ENCODE results near the gene DAAM2. TPM values are rescaled to one million over a fixed set of nuclear protein-coding genes. Genes with fewer than 3 reads are reported as not detected.

The DAAM2 gene
- total RNA-seq, 1 donor from 2014 or later, result 0.59 TPM

GRCh38 chr6:39901116-39901655, 109.0 kb downstream of the DAAM2 start:
- no peaks in the 10 kb centered on the region for H3K36me3 Mint-ChIP-seq (ENCODE audit: unreplicated experiment)
- DNase-seq, result no peak
- TF ChIP-seq, protein P1, sequence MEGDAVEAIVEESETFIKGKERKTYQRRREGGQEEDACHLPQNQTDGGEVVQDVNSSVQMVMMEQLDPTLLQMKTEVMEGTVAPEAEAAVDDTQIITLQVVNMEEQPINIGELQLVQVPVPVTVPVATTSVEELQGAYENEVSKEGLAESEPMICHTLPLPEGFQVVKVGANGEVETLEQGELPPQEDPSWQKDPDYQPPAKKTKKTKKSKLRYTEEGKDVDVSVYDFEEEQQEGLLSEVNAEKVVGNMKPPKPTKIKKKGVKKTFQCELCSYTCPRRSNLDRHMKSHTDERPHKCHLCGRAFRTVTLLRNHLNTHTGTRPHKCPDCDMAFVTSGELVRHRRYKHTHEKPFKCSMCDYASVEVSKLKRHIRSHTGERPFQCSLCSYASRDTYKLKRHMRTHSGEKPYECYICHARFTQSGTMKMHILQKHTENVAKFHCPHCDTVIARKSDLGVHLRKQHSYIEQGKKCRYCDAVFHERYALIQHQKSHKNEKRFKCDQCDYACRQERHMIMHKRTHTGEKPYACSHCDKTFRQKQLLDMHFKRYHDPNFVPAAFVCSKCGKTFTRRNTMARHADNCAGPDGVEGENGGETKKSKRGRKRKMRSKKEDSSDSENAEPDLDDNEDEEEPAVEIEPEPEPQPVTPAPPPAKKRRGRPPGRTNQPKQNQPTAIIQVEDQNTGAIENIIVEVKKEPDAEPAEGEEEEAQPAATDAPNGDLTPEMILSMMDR (IDR thresholded peaks at IDR 0.05; ENCODE audit: partially characterized antibody, unreplicated experiment), result no peak
- no peaks in the 10 kb centered on the region for H3K4me1 Mint-ChIP-seq (ENCODE audit: low read depth, unreplicated experiment)
- H3K27me3 Mint-ChIP-seq (ENCODE audit: unreplicated experiment), result peaks cover 5% of the 10 kb centered on the region
- no peak overlapping the region for H3K4me3 Mint-ChIP-seq (ENCODE audit: unreplicated experiment)
- H3K27ac Mint-ChIP-seq (ENCODE audit: unreplicated experiment), result no peak overlapping the region
- no peaks in the 10 kb centered on the region for H3K9me3 Mint-ChIP-seq (ENCODE audit: unreplicated experiment)

DNA sequence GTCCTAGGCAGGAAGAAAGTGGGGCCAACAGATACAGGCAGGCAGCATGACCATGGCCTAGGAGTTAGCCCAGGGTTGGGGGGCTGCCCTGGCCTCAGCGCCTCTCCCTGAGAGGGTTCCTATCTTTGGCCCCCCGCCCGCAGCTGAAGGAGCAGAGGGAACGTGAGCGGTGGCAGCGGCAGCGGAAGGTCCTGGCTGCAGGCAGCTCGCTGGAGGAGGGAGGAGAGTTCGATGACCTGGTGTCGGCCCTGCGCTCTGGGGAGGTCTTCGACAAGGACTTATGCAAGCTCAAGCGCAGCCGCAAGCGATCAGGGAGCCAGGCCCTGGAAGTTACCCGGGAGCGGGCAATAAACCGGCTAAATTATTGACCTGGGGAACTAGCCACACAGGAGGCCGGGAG, 109.5 kb downstream of the DAAM2 start:
- H3K36me3 Mint-ChIP-seq (ENCODE audit: unreplicated experiment), result no peaks in the 10 kb centered on the region
- H3K27me3 Mint-ChIP-seq (ENCODE audit: unreplicated experiment), result peaks cover 5% of the 10 kb centered on the region
- no peak for DNase-seq
- no peak overlapping the region for H3K4me3 Mint-ChIP-seq (ENCODE audit: unreplicated experiment)
- TF ChIP-seq, protein P1 (IDR thresholded peaks at IDR 0.05; ENCODE audit: partially characterized antibody, unreplicated experiment), result no peak
- no peak overlapping the region for H3K27ac Mint-ChIP-seq (ENCODE audit: unreplicated experiment)
- H3K4me1 Mint-ChIP-seq (ENCODE audit: low read depth, unreplicated experiment), result no peaks in the 10 kb centered on the region
- no peaks in the 10 kb centered on the region for H3K9me3 Mint-ChIP-seq (ENCODE audit: unreplicated experiment)

DNA sequence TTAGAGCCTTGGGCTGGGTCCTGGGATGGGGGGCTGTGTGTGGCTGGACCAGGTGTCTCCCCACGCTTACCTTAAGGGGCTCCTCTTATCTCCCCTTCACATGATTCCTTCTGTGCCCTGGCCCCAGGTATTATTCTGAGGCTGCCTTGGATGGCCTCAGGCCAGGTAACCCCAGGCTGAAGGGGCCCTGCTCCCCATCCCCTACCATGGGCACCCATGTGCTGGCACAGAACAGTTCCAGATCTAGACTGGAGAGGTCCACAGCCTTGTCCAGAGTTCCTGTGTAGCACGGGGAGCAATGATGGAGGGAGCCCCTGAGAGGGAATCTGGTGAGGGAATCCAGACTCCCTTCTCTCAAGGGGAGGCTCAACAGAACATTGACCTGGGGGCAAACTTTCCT, 110.0 kb downstream of the DAAM2 start:
- TF ChIP-seq, protein P1 (IDR thresholded peaks at IDR 0.05; ENCODE audit: partially characterized antibody, unreplicated experiment), result no peak
- peaks cover 3% of the 10 kb centered on the region for H3K27me3 Mint-ChIP-seq (ENCODE audit: unreplicated experiment)
- H3K27ac Mint-ChIP-seq (ENCODE audit: unreplicated experiment), result no peak overlapping the region
- no peaks in the 10 kb centered on the region for H3K9me3 Mint-ChIP-seq (ENCODE audit: unreplicated experiment)
- H3K4me3 Mint-ChIP-seq (ENCODE audit: unreplicated experiment), result no peak overlapping the region
- H3K36me3 Mint-ChIP-seq (ENCODE audit: unreplicated experiment), result no peaks in the 10 kb centered on the region
- no peaks in the 10 kb centered on the region for H3K4me1 Mint-ChIP-seq (ENCODE audit: low read depth, unreplicated experiment)
- no peak for DNase-seq

DNA sequence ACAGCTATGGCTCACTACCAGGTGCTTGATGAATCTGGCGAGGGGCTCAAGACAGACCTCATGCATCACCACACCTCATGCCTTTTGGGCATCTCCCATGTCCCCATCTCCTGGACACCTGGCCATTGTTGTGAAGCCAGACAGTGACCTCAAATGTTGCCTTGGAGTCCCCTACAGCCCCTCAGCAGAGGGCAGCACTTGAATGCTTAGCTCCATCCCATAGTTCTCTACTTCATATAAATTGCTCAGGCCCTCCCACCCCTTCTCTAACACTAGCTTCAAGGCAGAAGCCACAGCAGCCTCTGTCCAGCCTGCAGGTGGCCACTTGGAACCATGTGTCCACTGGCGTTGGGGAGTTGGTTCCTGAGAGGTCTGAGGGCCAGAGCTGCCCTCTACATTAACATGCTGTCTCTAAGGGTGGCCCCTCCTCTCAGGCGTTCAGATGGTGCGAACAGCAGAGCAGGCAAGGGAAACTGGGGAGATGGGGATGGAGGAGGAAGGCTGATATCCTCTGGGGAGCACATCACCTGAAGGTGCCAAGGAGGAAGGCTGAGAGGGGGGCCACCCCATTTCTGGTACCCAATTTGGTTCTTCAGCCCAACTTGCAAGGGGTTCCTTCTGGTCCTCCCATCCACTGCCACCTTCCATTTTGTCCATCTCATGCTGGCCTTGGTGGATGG, 110.8 kb downstream of the DAAM2 start:
- Mint-ChIP-seq H3K9me3 (ENCODE audit: unreplicated experiment) (no peaks in the 10 kb centered on the region), H3K4me3 (ENCODE audit: unreplicated experiment) (no peak overlapping the region), H3K36me3 (ENCODE audit: unreplicated experiment) (no peaks in the 10 kb centered on the region), H3K4me1 (ENCODE audit: low read depth, unreplicated experiment) (no peaks in the 10 kb centered on the region), H3K27ac (ENCODE audit: unreplicated experiment) (no peak overlapping the region), H3K27me3 (ENCODE audit: unreplicated experiment) (peaks cover 3% of the 10 kb centered on the region)
- TF ChIP-seq, protein P1 (IDR thresholded peaks at IDR 0.05; ENCODE audit: partially characterized antibody, unreplicated experiment), result no peak
- no peak for DNase-seq

- TF ChIP-seq, protein P1 (IDR thresholded peaks at IDR 0.05; ENCODE audit: partially characterized antibody, unreplicated experiment), result no peak
- Mint-ChIP-seq H3K27me3 (ENCODE audit: unreplicated experiment) (peaks cover 3% of the 10 kb centered on the region), H3K4me3 (ENCODE audit: unreplicated experiment) (no peak overlapping the region), H3K27ac (ENCODE audit: unreplicated experiment) (no peak overlapping the region), H3K9me3 (ENCODE audit: unreplicated experiment) (no peaks in the 10 kb centered on the region), H3K4me1 (ENCODE audit: low read depth, unreplicated experiment) (no peaks in the 10 kb centered on the region), H3K36me3 (ENCODE audit: unreplicated experiment) (no peaks in the 10 kb centered on the region)
- no peak for DNase-seq
These were observed 111.5 kb downstream of the DAAM2 start for GRCh38 chr6:39903656-39904055.

Measured in glutamatergic neuron (in vitro differentiated cells).